ENCODE measurements around the gene SPDEF.

Gene SPDEF

DNA sequence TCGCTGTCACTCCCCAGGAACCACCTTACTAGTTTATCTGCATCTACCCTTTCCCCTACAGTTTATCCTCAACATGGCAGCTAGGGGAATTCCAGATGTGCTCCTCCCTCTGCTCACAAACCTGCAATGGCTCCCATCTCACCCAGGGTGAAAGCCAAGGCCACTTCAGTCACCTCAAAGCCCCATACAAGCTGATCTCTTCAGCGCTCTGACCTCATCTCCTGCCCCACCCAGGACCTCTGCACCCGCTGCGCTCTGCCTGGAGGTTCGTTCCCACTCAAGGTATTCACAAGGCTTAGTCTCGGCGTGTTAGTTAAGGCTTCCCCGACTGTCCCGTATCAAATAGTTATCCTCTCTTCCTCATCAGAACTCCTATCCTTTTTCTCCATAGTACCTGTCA is 28.6 kb upstream of the SPDEF start (continued):
- TF ChIP-seq, protein P1, sequence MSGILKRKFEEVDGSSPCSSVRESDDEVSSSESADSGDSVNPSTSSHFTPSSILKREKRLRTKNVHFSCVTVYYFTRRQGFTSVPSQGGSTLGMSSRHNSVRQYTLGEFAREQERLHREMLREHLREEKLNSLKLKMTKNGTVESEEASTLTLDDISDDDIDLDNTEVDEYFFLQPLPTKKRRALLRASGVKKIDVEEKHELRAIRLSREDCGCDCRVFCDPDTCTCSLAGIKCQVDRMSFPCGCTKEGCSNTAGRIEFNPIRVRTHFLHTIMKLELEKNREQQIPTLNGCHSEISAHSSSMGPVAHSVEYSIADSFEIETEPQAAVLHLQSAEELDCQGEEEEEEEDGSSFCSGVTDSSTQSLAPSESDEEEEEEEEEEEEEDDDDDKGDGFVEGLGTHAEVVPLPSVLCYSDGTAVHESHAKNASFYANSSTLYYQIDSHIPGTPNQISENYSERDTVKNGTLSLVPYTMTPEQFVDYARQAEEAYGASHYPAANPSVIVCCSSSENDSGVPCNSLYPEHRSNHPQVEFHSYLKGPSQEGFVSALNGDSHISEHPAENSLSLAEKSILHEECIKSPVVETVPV (CRISPR knock-in tag; IDR thresholded peaks at IDR 0.05): no peak
- no peak for TF ChIP-seq RARB (CRISPR knock-in tag; IDR thresholded peaks at IDR 0.05)
- no peak for TF ChIP-seq ZFP30 (CRISPR knock-in tag; IDR thresholded peaks at IDR 0.05)

DNA sequence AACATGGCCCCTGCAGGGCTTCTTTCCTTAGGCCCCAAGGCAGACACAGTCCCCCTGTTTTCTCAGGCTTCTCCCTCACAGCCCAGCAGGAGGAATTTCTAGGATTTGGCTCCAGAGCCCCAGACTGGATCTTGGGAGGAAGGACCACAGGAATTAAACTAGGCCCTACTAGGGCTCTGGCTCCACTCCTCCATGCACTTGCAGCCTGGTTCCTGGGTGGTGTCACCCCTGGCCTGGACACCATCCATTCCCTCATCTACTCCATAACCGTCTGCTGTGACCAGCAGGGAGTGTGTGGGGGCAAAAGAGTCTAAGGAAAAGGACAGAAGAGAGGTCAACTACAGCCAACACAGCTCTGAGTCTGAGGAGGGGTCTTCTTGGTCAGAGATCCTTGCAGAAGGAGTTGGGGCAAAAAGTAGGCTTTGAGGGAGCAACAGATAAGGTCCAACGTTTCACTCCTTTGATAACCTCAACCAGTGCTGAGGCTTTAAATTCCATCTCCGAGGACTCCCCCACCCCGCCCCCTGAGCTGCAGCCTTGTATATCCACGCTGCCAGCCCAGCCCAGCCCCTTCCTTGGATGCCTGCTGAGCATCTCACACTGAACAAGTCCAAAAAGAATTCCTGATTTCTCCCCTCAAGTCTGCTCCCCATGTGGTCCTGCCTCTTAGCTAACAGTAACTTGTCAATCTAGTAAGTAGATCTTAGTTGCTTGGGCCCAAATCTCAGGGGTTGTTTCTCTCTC is 27.9 kb upstream of the SPDEF start:
- TF ChIP-seq, protein P1 (CRISPR knock-in tag; IDR thresholded peaks at IDR 0.05): no peak
- no peak for ATAC-seq

DNA sequence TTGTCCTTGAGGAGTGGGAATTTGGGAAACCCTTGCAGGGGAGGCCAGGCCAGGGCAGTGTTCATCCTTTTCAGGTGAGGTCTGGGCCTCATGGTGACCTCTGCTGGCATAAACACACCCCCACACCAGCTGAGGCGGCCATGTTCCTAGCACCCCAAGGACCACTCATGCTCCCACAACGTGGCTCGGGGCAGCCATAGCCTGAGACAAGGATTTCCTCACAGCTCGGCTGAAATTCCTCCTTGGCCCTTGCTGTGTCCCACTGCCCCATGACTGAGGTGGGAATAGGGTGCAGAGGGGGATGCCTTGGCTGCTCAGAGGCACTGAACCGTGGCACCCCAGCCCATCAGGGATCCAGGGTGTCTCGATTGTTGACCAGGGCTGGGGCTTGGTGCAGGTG is 27.3 kb upstream of the SPDEF start:
- TF ChIP-seq OSR1 (CRISPR knock-in tag; IDR thresholded peaks at IDR 0.05) (no peak), BACH2 (CRISPR knock-in tag; IDR thresholded peaks at IDR 0.05; ENCODE audit: borderline replicate concordance) (no peak), ZNF70 (CRISPR knock-in tag; IDR thresholded peaks at IDR 0.05) (no peak), RARB (CRISPR knock-in tag; IDR thresholded peaks at IDR 0.05) (no peak), ZFP3 (CRISPR knock-in tag; IDR thresholded peaks at IDR 0.05) (no peak), ZC3H10 (CRISPR knock-in tag; IDR thresholded peaks at IDR 0.05) (no peak), ZFP30 (CRISPR knock-in tag; IDR thresholded peaks at IDR 0.05) (no peak), PPARA (CRISPR knock-in tag; IDR thresholded peaks at IDR 0.05; ENCODE audit: borderline replicate concordance) (no peak), CSDC2 (CRISPR knock-in tag; IDR thresholded peaks at IDR 0.05) (no peak), ZNF565 (CRISPR knock-in tag; conservative IDR thresholded peaks at IDR 0.05; ENCODE audit: low read depth) (no peak), GLIS3 (CRISPR knock-in tag; IDR thresholded peaks at IDR 0.05) (no peak), TOX (CRISPR knock-in tag; IDR thresholded peaks at IDR 0.05; ENCODE audit: borderline replicate concordance) (no peak), SNAI2 (CRISPR knock-in tag; IDR thresholded peaks at IDR 0.05) (no peak), TCF4 (CRISPR knock-in tag; IDR thresholded peaks at IDR 0.05; ENCODE audit: borderline replicate concordance) (no peak)
- TF ChIP-seq, protein P1 (CRISPR knock-in tag; IDR thresholded peaks at IDR 0.05): no peak
- TF ChIP-seq, protein P2, sequence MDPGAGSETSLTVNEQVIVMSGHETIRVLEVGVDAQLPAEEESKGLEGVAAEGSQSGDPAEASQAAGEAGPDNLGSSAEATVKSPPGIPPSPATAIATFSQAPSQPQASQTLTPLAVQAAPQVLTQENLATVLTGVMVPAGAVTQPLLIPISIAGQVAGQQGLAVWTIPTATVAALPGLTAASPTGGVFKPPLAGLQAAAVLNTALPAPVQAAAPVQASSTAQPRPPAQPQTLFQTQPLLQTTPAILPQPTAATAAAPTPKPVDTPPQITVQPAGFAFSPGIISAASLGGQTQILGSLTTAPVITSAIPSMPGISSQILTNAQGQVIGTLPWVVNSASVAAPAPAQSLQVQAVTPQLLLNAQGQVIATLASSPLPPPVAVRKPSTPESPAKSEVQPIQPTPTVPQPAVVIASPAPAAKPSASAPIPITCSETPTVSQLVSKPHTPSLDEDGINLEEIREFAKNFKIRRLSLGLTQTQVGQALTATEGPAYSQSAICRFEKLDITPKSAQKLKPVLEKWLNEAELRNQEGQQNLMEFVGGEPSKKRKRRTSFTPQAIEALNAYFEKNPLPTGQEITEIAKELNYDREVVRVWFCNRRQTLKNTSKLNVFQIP (CRISPR knock-in tag; IDR thresholded peaks at IDR 0.05; ENCODE audit: borderline replicate concordance, low read depth): no peak
- TF ChIP-seq, protein P3, sequence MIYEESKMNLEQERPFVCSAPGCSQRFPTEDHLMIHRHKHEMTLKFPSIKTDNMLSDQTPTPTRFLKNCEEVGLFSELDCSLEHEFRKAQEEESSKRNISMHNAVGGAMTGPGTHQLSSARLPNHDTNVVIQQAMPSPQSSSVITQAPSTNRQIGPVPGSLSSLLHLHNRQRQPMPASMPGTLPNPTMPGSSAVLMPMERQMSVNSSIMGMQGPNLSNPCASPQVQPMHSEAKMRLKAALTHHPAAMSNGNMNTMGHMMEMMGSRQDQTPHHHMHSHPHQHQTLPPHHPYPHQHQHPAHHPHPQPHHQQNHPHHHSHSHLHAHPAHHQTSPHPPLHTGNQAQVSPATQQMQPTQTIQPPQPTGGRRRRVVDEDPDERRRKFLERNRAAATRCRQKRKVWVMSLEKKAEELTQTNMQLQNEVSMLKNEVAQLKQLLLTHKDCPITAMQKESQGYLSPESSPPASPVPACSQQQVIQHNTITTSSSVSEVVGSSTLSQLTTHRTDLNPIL (CRISPR knock-in tag; IDR thresholded peaks at IDR 0.05; ENCODE audit: low read depth): no peak
- TF ChIP-seq, protein P4, sequence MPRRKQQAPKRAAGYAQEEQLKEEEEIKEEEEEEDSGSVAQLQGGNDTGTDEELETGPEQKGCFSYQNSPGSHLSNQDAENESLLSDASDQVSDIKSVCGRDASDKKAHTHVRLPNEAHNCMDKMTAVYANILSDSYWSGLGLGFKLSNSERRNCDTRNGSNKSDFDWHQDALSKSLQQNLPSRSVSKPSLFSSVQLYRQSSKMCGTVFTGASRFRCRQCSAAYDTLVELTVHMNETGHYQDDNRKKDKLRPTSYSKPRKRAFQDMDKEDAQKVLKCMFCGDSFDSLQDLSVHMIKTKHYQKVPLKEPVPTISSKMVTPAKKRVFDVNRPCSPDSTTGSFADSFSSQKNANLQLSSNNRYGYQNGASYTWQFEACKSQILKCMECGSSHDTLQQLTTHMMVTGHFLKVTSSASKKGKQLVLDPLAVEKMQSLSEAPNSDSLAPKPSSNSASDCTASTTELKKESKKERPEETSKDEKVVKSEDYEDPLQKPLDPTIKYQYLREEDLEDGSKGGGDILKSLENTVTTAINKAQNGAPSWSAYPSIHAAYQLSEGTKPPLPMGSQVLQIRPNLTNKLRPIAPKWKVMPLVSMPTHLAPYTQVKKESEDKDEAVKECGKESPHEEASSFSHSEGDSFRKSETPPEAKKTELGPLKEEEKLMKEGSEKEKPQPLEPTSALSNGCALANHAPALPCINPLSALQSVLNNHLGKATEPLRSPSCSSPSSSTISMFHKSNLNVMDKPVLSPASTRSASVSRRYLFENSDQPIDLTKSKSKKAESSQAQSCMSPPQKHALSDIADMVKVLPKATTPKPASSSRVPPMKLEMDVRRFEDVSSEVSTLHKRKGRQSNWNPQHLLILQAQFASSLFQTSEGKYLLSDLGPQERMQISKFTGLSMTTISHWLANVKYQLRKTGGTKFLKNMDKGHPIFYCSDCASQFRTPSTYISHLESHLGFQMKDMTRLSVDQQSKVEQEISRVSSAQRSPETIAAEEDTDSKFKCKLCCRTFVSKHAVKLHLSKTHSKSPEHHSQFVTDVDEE (CRISPR knock-in tag; IDR thresholded peaks at IDR 0.05): no peak
- ATAC-seq: peak; percentile 70
